Right hindlimb (tissue), 1 donor: ENCODE measurements around the gene MAPK11.

Experiments
- DNase-seq: peaks from one replicate; pipeline ENCODE4 v3.0.0-alpha.2; 2018

Gene MAPK11

DNA sequence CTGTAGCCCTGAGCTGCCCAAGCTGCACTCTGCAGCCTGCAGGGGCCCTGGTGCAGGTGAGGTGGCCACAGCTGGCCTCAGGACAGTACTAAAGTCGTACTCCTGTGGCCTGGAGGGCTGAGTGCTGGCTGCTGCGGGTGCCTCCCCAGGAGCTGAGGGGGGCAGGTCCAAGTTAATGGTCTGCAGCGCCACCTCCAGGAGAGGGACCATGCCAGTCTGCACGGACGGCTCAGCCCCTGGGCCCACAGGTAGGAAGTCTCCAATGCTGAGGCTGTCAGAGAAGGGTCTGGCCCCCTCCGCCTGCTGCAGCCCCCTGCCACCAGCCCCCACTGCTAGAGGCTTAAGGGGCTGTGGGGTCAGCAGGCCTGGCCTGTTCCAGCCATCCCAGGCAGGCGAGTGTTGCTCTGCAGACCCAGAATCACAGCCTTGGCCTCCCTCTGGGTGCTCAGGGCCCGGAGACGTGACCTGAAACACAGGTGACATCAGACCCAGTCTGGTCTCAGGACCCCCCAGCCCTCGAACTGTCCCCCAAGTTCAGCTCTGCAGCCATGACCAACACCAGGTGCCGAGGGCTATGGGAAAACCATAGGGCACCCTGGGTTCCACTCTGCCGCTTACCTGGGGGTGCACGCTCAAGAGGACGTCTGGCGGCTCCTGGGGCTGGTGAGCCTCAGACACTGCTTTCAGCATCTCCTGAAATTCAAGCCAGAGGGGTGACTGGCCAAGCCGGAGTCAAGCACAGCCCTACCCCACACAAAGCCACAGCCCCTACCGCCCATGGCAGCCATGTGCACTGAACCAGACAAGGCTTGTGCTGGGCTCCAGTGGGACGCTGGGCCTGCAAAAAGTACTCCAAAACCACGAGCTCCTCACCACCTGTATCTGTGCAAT is 48.5 kb downstream of the MAPK11 start:
- peak; percentile 15 for DNase-seq

DNA sequence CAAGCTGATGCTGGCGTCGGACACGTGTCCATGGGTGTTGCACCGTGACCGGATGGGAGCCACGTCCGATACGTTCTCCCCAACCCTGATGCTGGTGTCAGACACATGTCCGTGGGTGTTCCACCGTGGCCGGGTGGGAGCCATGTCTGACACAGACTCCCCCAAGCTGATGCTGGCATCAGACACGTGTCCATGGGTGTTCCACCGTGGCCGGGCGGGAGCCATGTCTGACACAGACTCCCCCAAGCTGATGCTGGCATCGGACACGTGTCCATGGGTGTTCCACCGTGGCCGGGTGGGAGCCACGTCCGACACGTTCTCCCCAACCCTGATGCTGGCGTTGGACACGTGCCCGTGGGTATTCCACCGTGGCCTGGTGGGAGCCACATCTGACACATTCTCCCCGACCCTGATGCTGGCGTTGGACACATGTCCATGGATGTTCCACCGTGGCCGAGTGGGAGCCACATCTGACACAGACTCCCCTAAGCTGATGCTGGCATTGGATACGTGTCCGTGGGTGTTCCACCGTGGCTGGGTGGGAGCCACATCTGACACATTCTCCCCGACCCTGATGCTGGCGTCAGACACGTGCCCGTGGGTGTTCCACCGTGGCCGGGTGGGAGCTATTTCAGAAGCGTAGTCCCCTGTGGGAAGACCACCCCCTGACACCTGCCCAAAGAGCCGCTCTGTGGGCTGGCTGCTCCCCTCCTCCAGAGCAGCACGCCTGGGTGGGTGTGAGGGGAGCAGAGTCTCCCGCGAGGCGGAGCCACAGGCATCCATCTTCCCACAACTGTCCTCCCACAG is 49.4 kb downstream of the MAPK11 start:
- peak; percentile 21 for DNase-seq

DNA sequence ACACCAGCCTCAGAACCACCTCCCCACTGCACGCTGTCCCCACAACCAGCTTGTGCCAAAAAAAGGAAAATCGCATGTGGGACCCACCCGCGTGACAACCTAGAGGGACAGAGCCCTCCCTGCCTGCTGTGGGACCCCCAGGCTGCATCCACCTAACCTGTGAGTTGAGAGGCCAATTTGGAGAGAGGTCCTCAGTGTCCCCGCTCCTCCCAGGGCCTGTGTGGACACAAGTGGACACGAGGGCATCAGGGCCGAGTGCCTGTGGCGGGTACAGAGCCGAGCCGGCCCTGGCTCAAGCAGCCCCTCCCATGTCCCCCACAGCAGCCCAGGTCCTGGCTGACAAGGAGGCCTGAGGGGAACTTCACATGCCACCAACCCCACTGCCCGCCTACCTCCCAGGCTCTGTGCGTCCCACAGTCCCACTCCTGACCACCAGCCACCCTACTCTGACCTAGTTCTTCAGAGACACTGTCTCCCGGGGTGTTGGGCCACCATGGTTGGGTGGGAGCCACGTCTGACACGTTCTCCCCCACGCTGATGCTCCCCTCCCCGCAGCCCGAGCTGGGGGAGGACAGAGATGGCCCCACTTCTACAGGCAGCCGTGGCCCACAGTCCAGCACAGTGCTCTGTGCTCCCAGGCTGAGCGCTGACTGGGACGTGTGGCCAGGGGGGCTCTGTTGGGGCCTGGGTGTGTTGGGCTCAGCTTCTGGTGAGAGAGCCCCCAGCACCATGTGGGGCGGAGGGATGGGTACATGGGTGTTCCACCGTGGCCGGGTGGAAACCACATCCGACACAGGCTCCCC is 50.2 kb downstream of the MAPK11 start:
- no peak for DNase-seq

DNA sequence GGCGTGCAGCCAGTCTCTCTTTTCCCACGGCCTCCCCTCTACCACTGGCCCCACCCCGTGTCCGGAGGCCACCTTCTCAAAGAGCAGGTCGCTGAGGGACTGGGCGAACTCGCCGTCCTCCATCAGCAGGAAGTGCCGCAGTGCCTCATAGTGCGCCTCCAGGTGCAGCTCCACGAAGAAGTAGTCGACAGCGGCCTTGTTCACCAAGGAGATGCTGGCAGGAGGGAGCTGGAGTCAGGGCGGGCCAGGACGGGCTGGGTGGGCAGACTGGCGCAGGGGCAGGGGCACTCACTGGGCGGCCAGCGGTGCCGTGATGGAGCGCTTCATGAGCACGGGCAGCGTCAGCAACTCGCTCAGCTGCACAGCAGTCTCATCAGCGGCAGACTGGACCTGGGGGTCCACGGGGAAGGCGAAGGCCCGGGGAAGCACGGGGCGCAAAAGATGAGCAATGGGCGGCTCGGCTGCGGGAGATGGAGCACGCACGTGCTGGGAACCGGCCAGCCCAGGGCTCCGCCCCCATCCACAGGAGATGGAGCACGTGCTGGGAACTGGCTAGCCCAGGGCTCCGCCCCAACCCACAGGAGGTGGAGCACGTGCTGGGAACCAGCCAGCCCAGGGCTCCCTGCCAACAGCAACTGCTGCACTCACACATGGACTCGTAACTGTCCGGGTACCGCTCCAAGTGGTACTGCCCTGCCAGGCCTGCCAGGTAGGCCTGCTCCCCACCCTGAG is 51.0 kb downstream of the MAPK11 start:
- DNase-seq: peak; percentile 86

DNA sequence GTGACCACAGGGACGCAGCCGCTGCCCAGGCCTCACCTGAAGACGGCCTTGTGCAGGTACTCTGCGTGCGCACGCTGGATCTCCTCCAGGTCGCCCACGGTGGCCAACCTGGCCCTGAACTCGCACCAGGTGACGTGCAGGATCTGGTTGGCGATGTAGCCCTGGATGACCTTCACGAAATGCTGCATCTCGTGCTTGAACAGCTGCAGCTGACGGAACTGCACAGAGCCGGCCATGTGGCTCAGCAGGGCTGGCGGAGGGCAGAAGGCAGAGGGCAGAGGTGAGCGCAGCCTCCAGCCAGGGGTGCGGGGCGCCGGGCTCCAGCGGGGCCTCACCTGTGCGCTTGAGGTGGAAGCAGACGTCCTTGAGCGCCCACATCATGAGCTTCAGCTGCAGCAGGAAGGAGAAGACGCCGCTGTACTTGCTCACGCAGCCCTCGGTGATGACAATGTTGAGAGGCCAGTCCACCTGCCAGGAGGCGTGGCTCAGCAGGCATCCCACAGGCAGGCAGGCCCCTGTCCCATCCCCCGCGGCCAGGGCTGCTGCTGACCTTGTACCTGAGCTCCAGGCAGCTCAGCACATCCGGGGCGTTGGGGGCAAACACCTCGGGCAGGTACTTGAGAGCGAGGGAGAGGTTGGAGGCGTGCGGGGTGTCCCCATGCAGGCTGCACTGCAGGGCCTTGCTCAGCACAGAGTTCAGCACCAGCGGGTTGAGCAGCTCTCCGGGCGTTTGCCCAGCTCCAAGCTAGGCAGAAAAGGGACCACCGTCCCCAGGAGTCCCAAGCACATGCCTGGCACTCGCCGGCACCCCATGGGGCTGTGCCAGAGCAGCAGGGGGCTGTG is 51.8 kb downstream of the MAPK11 start:
- DNase-seq: peak; percentile 26

DNA sequence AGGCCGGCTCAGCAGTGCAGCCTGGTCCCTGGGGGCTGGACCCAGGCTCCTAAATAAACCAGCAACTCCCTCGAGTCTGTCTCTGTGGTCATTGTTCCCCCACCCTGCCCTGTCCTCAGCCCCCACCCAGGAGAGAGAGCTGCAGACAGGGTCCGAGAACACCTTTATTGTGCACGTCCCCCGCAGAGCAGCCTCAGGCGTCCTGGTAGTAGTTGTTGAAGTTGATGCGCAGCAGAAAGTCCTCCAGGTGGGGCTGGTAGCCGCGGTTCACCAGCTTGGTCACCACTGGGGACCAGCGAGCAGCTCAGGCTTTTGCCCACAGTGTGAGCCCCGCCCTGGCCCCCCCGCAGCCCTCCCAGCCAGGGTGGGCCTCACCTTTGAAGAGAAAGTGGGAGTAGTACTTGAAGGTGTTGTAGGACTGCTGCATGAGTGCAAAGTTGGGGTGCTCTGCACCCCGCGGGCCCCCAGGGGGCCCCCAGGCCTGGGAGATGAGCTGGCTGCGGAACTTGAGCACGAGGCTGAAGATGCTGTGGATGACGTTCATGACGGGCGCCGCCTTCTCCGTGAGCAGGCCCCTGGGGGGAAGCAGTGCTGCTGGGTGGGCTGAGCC is 52.5 kb downstream of the MAPK11 start:
- DNase-seq: peak; percentile 30

DNA sequence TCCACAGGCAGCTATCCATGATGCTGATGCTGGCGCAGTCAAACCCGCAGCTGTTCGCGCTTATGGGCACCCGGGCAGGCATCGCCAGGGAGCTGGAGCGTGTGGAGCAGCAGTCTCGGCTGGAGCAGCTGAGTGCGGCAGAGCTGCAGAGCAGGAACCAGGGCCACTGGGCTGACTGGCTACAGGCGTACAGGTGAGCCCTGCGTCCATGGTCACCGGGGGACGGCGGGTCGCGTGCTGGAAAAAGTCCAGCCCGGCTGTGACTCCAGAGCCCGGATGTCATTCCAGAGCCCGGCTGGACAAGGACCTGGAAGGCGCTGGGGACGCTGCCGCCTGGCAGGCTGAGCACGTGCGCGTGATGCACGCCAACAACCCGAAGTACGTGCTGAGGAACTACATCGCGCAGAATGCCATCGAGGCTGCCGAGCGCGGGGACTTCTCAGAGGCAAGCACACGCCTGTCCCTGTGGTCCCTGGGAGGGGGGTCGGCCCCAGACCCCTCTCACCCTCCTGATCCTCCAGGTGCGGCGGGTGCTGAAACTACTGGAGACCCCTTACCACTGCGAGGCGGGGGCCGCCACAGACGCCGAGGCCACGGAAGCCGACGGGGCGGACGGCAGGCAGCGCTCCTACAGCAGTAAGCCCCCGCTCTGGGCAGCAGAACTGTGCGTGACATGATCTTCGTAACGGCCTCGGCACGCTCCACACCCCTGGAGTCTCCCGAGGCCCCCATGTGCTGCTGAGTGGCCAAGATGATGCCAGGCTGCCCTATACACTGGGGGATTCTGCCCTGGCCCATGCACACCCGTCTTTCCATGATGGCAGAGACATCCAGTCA is 53.3 kb downstream of the MAPK11 start:
- no peak for DNase-seq

DNA sequence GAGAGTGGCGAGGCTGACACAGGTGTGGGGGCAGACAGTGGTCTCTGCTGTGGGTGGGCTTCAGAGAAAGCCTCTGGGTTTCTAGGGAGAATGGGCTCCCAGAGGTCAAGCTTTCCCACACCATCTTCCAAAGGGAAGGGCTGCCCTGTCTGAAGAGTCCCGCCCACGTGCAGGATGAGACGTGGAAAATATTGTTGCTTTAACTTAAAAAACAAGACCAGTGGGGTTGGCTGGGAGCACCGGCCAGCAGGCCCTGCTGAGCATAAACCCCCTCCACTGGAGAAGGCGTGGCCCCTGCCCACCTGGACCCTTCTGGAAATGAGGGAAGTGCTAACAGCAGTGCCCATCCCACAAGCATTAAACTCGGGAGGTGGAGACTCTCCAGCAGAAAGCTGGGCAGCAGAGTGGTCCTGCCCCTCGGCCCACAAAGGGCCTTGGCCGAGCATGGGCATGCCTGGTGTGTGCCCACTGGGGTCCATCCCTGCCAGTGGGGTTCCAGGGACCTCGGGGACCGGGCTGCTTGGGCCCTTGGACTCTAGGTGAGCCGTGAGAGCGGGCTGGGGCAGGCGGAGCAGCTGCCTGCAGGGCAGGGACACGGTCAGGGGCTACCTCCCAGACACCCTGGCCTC is 54.0 kb downstream of the MAPK11 start:
- DNase-seq: no peak

DNA sequence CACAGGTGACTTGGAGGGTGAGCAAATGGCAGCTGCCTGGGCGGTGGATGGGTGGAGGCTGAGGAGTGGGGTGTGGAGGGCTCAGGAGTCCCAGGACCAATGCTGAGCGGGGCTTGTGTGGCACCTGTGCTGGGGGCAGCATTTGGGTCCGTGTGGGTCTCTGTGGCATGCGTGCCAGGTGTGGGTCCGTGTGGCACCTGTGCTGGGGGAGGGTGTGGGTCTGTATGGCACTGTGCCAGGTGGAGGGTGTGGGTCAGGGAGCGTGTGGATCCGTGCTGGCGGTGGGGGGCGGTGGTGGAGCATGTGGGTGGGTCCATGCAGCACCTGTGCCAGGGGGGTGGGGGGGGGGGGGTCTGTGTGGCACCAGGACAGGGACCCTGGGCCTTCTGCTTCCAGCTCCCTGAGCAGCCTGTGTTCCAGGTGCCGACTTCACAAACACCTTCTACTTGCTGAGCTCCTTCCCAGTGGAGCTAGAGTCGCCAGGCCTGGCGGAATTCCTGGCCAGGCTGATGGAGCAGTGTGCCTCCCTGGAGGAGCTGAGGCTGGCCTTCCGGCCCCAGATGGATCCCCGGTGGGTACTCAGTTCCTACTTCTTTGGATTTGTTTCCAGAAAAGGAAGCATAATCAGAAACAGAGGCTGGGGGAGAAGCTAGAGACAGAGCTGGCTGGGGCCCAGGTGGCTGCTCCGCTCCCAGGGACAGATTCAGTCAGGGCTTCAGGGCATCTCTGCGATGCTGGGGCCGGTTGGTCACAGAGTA is 54.7 kb downstream of the MAPK11 start:
- no peak for DNase-seq
